IMR-90 (cell line): Measurements from ENCODE around the gene JADE2.

Experiments used
- BHLHE40 ChIP-seq: fragments of 150-350 bp; IDR thresholded peaks from 2 replicates; pipeline ENCODE4 v1.6.1; 2016; ENCODE audit warnings: mild to moderate bottlenecking, low read depth, low read length
- CEBPB ChIP-seq: IDR thresholded peaks from 2 replicates; pipeline ENCODE4 v1.6.1; 2012; ENCODE audit warnings: low read depth, low read length, improper control_type of control experiment
- CHD1 ChIP-seq: IDR thresholded peaks from 2 replicates; pipeline ENCODE4 v1.6.1; 2012; ENCODE audit warnings: low read depth, low read length, improper control_type of control experiment
- CTCF ChIP-seq: conservative IDR thresholded peaks from 2 replicates; pipeline ENCODE4 v1.5.1; 2012; ENCODE audit warnings: mild to moderate bottlenecking, low read depth, low read length, improper control_type of control experiment
- ELK1 ChIP-seq: fragments of 150-350 bp; IDR thresholded peaks from 2 replicates; pipeline ENCODE4 v1.6.1; 2016; ENCODE audit warnings: low read depth, mild to moderate bottlenecking, low read length, moderate library complexity, borderline replicate concordance
- FOS ChIP-seq: fragments of 150-350 bp; IDR thresholded peaks from 2 replicates; pipeline ENCODE4 v1.6.1; 2016; ENCODE audit warnings: low read depth, low read length
- MAZ ChIP-seq: IDR thresholded peaks from 2 replicates; pipeline ENCODE4 v1.6.1; 2012; ENCODE audit warnings: low read depth, mild to moderate bottlenecking, low read length, improper control_type of control experiment, moderate library complexity, borderline replicate concordance
- NFE2L2 ChIP-seq: fragments of 150-350 bp; IDR thresholded peaks from 2 replicates; pipeline ENCODE4 v1.6.1; 2016; ENCODE audit warnings: low read depth, mild to moderate bottlenecking, low read length
- POLR2A ChIP-seq: IDR thresholded peaks from 2 replicates; pipeline ENCODE4 v1.6.1; 2012; ENCODE audit warnings: mild to moderate bottlenecking, low read depth, low read length
- RAD21 ChIP-seq: IDR thresholded peaks from 2 replicates; pipeline ENCODE4 v1.6.1; 2012; ENCODE audit warnings: low read length, improper control_type of control experiment
- RFX5 ChIP-seq: IDR thresholded peaks from 2 replicates; pipeline ENCODE4 v1.8.0; 2012; ENCODE audit warnings: low read depth, mild to moderate bottlenecking, low read length, moderate library complexity
- SMC3 ChIP-seq: fragments of 150-350 bp; IDR thresholded peaks from 2 replicates; pipeline ENCODE4 v1.6.1; 2016; ENCODE audit warnings: low read depth, mild to moderate bottlenecking, antibody characterized with exemption, low read length, moderate library complexity
- USF2 ChIP-seq: fragments of 150-350 bp; IDR thresholded peaks from 2 replicates; pipeline ENCODE4 v1.6.1; 2017; ENCODE audit warnings: mild to moderate bottlenecking, antibody characterized with exemption, low read length, low read depth

GRCh38 chr5:134506054-134507039 lies 19.1 kb upstream of the JADE2 start:
- TF ChIP-seq POLR2A (no peak), CTCF (no peak), RAD21 (no peak), CEBPB (no peak), RFX5 (no peak), USF2 (no peak), FOS (no peak), NFE2L2 (no peak), CHD1 (no peak), ELK1 (no peak), BHLHE40 (no peak), SMC3 (no peak), MAZ (no peak)
